Hepatocyte (in vitro differentiated cells): ENCODE measurements around the gene YARS1. TPM values are rescaled to one million over a fixed set of nuclear protein-coding genes. Genes with fewer than 3 reads are reported as not detected.

ENCODE experiments used
- DNase-seq: peaks from one replicate; pipeline ENCODE4 v3.0.0-alpha.2; 2016; ENCODE audit warnings: low spot score
- H2AFZ ChIP-seq: fragments of 200-600 bp; sonication (generic); 2 replicates; pipeline ENCODE4 v1.6.0; 2016; ENCODE audit warnings: antibody characterized with exemption, mild to moderate bottlenecking
- H3K27ac ChIP-seq: fragments of 200-600 bp; sonication (generic); 2 replicates; pipeline ENCODE4 v1.5.1; 2016; ENCODE audit warnings: mild to moderate bottlenecking
- H3K27me3 ChIP-seq: fragments of 200-600 bp; sonication (generic); 2 replicates; pipeline ENCODE4 v1.6.1; 2016
- H3K36me3 ChIP-seq: fragments of 200-600 bp; sonication (generic); replicated peaks from 2 replicates; pipeline ENCODE4 v1.5.1; 2016; ENCODE audit warnings: low read depth; ENCODE audit not compliant: insufficient read depth
- H3K4me1 ChIP-seq: fragments of 200-600 bp; sonication (generic); 2 replicates; pipeline ENCODE4 v1.5.1; 2016; ENCODE audit warnings: mild to moderate bottlenecking, moderate library complexity; ENCODE audit not compliant: insufficient read depth
- H3K4me2 ChIP-seq: fragments of 200-600 bp; sonication (generic); 2 replicates; pipeline ENCODE4 v1.6.0; 2016
- H3K4me3 ChIP-seq: fragments of 200-600 bp; sonication (generic); 2 replicates; pipeline ENCODE4 v1.5.1; 2016; ENCODE audit warnings: mild to moderate bottlenecking
- H3K79me2 ChIP-seq: fragments of 200-600 bp; sonication (generic); 2 replicates; pipeline ENCODE4 v1.6.0; 2017; ENCODE audit warnings: mild to moderate bottlenecking
- H3K9me2 ChIP-seq: fragments of 200-600 bp; sonication (generic); replicated peaks from 2 replicates; pipeline ENCODE4 v1.6.0; 2017; ENCODE audit warnings: mild to moderate bottlenecking; ENCODE audit not compliant: insufficient read depth
- H3K9me3 ChIP-seq: fragments of 200-600 bp; sonication (generic); 2 replicates; pipeline ENCODE4 v1.5.1; 2016; ENCODE audit warnings: low read depth, mild to moderate bottlenecking
- H4K20me1 ChIP-seq: fragments of 200-600 bp; sonication (generic); 2 replicates; pipeline ENCODE4 v1.6.0; 2016; ENCODE audit warnings: mild to moderate bottlenecking; ENCODE audit not compliant: insufficient read depth, poor library complexity, severe bottlenecking
- CTCF ChIP-seq: fragments of 200-600 bp; sonication (generic); IDR thresholded peaks from 2 replicates; pipeline ENCODE4 v1.5.1; 2016; ENCODE audit warnings: antibody characterized with exemption, mild to moderate bottlenecking; ENCODE audit not compliant: poor library complexity
- EZH2 ChIP-seq: fragments of 200-600 bp; sonication (generic); IDR thresholded peaks from 2 replicates; pipeline ENCODE4 v1.6.1; 2016; ENCODE audit warnings: antibody characterized with exemption, mild to moderate bottlenecking, borderline replicate concordance
- EZH2phosphoT487 ChIP-seq: fragments of 200-600 bp; sonication (generic); IDR thresholded peaks from one replicate; pipeline ENCODE4 v1.6.1; 2018; ENCODE audit warnings: antibody characterized with exemption, mild to moderate bottlenecking, low read depth, moderate library complexity; ENCODE audit not compliant: unreplicated experiment, severe bottlenecking
- WGBS: methylation state at CpG from one replicate; pipeline ENCODE4 v1.1.6; 2016; ENCODE audit warnings: low lambda C conversion rate; ENCODE audit errors: missing lambda C conversion rate; 5-methylcytosine and 5-hydroxymethylcytosine counted together
- polyA plus RNA-seq: library from polyadenylated mRNA; unstranded; fragments of >200 nt; fragmentation: Nextera tagmentation; extraction: Ambion mirVana; gene quantifications from 2 replicates; pipeline ENCODE4 v1.2.1, GENCODE V29; 2016
- total RNA-seq: library from RNA; depleted of rRNA; stranded (reverse); fragments of >200 nt; gene quantifications from 2 replicates; pipeline ENCODE4 v1.2.3, GENCODE V29; 2014

Gene YARS1
- total and polyA plus RNA-seq, 2 experiments from 2014 or later: 104 to 140 TPM

DNA sequence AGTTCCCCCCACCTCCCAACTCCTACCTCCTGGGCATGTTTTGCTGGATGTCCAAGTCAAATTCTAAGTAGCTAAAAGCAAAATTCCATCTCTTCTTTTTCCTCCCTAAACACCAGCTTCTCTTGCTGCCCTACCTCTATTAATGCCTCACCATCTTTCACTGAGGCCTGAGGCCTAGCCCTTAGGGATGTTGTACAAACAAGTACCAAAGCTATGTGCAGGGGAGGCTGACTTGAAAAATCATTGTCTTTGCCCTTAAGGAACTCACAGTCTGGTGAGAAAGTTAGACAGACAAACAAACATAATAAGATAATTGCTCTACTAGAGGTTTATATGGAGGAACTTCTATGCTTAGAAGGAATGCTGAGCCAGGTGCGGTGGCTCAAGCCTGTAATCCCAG lies 89.3 kb downstream of the YARS1 start:
- 75% methylated on average over 1 of the region's 1 CpG for WGBS
- Histone ChIP-seq H3K4me1 (peaks cover 5% of the 10 kb centered on the region), H3K4me2 (no peak overlapping the region)

DNA sequence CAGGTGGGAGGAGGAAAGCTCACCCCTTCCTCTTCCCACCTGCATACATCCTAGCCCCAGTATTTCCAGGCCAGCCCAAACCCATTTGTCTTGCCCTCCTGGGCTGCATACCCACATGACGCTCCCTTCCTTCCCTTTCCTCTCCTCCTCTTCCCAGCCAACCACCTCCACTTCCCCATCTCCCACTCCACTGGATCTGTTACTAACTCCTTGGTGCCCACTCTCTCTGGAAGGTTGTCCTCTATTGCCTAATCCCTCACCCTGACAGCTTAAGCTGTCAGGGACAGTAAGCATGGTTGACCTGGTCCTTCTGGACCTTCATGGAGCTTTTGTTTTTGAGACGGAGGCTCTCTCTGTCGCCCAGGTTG lies 91.6 kb downstream of the YARS1 start:
- TF ChIP-seq EZH2 (no peak), EZH2phosphoT487 (no peak), CTCF (no peak)
- no peaks in the 10 kb centered on the region for H3K27me3 ChIP-seq
- H3K4me1 ChIP-seq: peaks cover 5% of the 10 kb centered on the region
- no peak overlapping the region for H3K27ac ChIP-seq
- no peaks in the 10 kb centered on the region for H3K79me2 ChIP-seq
- no peak overlapping the region for H3K4me2 ChIP-seq
- no peak overlapping the region for H3K4me3 ChIP-seq
- no peaks in the 10 kb centered on the region for H3K9me2 ChIP-seq
- H3K9me3 ChIP-seq: no peaks in the 10 kb centered on the region
- peak overlapping the region; percentile 33 for H2AFZ ChIP-seq
- H4K20me1 ChIP-seq: no peaks in the 10 kb centered on the region
- no peak for DNase-seq
- H3K36me3 ChIP-seq: no peaks in the 10 kb centered on the region
- 91% methylated on average over 3 of the region's 3 CpGs for WGBS

More for the DNA sequence above, 89.3 kb downstream of the YARS1 start:
- Histone ChIP-seq H3K9me3 (no peaks in the 10 kb centered on the region), H4K20me1 (no peaks in the 10 kb centered on the region), H3K79me2 (no peaks in the 10 kb centered on the region), H3K4me3 (no peak overlapping the region), H3K9me2 (no peaks in the 10 kb centered on the region), H3K27me3 (no peaks in the 10 kb centered on the region), H2AFZ (no peak overlapping the region), H3K36me3 (no peaks in the 10 kb centered on the region), H3K27ac (no peak overlapping the region)
- TF ChIP-seq CTCF (no peak), EZH2 (no peak), EZH2phosphoT487 (no peak)
- DNase-seq: no peak

Other genes with a start within 250 kb of the YARS1 start
- 65.1 and 70.1 TPM in 2 replicates for gene ZBTB8OS, start 166.8 kb downstream of the YARS1 start, total RNA-seq
- gene ZBTB8OS, start 166.8 kb downstream of the YARS1 start, polyA plus RNA-seq: 62.7 and 64.6 TPM in 2 replicates
- 139 and 147 TPM in 2 replicates for gene RBBP4, start 166.2 kb downstream of the YARS1 start, total RNA-seq
- 167 and 177 TPM in 2 replicates for gene RBBP4, start 166.2 kb downstream of the YARS1 start, polyA plus RNA-seq
- 7.6 and 9.0 TPM in 2 replicates for gene SYNC, start 114.6 kb downstream of the YARS1 start, total RNA-seq
- gene SYNC, start 114.6 kb downstream of the YARS1 start, polyA plus RNA-seq: 6.8 and 6.9 TPM in 2 replicates
- gene S100PBP, start 295 bp upstream of the YARS1 start, total RNA-seq: 27.1 and 41.5 TPM in 2 replicates
- gene S100PBP, start 295 bp upstream of the YARS1 start, polyA plus RNA-seq: 10.7 and 17.9 TPM in 2 replicates
- gene FNDC5, start 53.6 kb upstream of the YARS1 start, total RNA-seq: 5.8 and 9.0 TPM in 2 replicates
- 5.2 and 11.2 TPM in 2 replicates for gene FNDC5, start 53.6 kb upstream of the YARS1 start, polyA plus RNA-seq
- not detected in 2 replicates for gene HPCA, start 69.1 kb upstream of the YARS1 start, total RNA-seq
- 0.85 and 1.0 TPM in 2 replicates for gene HPCA, start 69.1 kb upstream of the YARS1 start, polyA plus RNA-seq
- gene TMEM54, start 84.0 kb upstream of the YARS1 start, total RNA-seq: 24.8 and 33.5 TPM in 2 replicates
- 52.6 and 64.7 TPM in 2 replicates for gene TMEM54, start 84.0 kb upstream of the YARS1 start, polyA plus RNA-seq
- 16.1 and 21.3 TPM in 2 replicates for gene RNF19B, start 147.5 kb upstream of the YARS1 start, total RNA-seq
- 11.5 and 15.5 TPM in 2 replicates for gene RNF19B, start 147.5 kb upstream of the YARS1 start, polyA plus RNA-seq
- gene AK2, start 219.5 kb upstream of the YARS1 start, total RNA-seq: 120 and 133 TPM in 2 replicates
- 147 TPM in 2 replicates for gene AK2, start 219.5 kb upstream of the YARS1 start, polyA plus RNA-seq